GM12878 (cell line): ENCODE measurements around the gene PIPOX.

ENCODE experiments used
- EP300 ChIP-seq, 2 experiments: fragments of 150-350 bp in 1 of 2; IDR thresholded peaks; 2 replicates each; pipeline ENCODE4 v1.6.1; 2011 to 2012; ENCODE audit warnings: low read depth in 2 of 2, low read length in 2 of 2, borderline replicate concordance in 1 of 2, improper control_type of control experiment in 1 of 2, inconsistent platforms in 1 of 2; ENCODE audit not compliant: control insufficient read depth in 1 of 2
- HDAC2 ChIP-seq: fragments of 200-600 bp; sonication (generic); IDR thresholded peaks from 2 replicates; pipeline ENCODE4 v1.6.1; 2017
- HDAC6 ChIP-seq: fragments of 200-600 bp; sonication (generic); IDR thresholded peaks from one replicate; pipeline ENCODE4 v1.8.0; 2017; ENCODE audit warnings: antibody characterized with exemption; ENCODE audit not compliant: unreplicated experiment
- POLR2A ChIP-seq: IDR thresholded peaks from 2 replicates; pipeline ENCODE4 v1.6.1; 2011; ENCODE audit warnings: low read depth, mild to moderate bottlenecking, low read length
- POLR2AphosphoS5 ChIP-seq: IDR thresholded peaks from 2 replicates; pipeline ENCODE4 v1.6.1; 2011; ENCODE audit warnings: mild to moderate bottlenecking, low read length, inconsistent platforms
- TAF1 ChIP-seq: IDR thresholded peaks from 2 replicates; pipeline ENCODE4 v1.6.1; 2011; ENCODE audit warnings: mild to moderate bottlenecking, low read depth, low read length, borderline replicate concordance
- ZSCAN29 ChIP-seq: fragments of 450-650 bp; IDR thresholded peaks from 2 replicates; pipeline ENCODE4 v1.6.1; 2017; ENCODE audit warnings: mild to moderate bottlenecking, moderate library complexity
- TF ChIP-seq, protein P1 (sequence below), 3 experiments: IDR thresholded peaks in 2 of 3; conservative IDR thresholded peaks in 1 of 3; 2 replicates each; pipeline ENCODE4 v1.5.1; 2011; ENCODE audit warnings: low read depth in 3 of 3, low read length in 3 of 3, mild to moderate bottlenecking in 3 of 3, control low read depth in 2 of 3, moderate library complexity in 2 of 3, inconsistent platforms in 1 of 3, mixed read lengths in 1 of 3; ENCODE audit not compliant: control insufficient read depth in 2 of 3, insufficient read depth in 1 of 3; ENCODE audit errors: extremely low read depth in 1 of 3
- TF ChIP-seq, protein P2 (sequence below): fragments of 450-650 bp; IDR thresholded peaks from 2 replicates; pipeline ENCODE4 v1.6.1; 2016; ENCODE audit warnings: mild to moderate bottlenecking
- TF ChIP-seq, protein P3 (sequence below): IDR thresholded peaks from 2 replicates; pipeline ENCODE4 v1.6.1; 2012; ENCODE audit warnings: improper control_type of control experiment, low read depth, low read length; ENCODE audit not compliant: insufficient replicate concordance

DNA sequence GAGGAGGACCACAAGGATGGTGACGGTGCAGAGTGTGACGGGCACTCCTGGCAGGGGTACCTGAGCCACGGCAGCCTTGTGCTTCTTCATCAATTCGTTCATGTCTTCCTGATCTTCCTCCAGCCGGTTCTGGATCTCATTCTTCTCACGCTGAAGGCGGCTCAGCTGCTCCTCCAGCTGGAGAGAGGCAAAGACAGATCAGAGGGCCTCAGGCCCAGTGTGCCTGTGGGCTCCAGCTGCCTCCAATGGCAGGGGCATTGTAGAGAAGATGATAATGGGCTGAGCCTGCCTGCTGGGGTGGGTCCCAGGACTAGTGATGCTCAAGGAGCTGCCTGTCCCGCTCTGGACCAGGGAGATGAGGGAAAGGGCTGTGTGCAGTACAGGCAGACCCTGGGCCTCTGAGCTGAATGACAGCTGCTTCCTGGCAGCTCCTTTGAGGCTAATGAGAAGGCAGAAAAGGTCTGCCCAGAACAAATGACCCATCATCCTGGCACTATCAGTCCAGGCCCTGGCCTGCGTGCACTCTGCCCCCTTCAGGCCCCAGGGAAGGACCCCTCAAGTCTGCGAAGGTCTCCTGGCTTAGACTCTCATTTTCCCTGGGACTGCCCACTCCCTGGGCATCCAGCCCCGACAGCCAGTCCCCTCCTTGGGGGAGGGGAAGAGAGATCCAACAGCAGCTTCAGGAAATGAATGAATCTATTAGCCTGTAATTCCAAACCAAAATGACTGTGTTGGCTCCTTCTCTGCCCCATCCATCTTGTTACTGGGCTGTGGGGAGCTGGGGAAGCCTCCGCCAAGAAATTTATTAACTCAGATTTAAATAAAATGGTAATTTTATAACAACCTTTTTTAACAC, 48.0 kb downstream of the PIPOX start:
- no peak for TF ChIP-seq TAF1
- TF ChIP-seq, protein P1, sequence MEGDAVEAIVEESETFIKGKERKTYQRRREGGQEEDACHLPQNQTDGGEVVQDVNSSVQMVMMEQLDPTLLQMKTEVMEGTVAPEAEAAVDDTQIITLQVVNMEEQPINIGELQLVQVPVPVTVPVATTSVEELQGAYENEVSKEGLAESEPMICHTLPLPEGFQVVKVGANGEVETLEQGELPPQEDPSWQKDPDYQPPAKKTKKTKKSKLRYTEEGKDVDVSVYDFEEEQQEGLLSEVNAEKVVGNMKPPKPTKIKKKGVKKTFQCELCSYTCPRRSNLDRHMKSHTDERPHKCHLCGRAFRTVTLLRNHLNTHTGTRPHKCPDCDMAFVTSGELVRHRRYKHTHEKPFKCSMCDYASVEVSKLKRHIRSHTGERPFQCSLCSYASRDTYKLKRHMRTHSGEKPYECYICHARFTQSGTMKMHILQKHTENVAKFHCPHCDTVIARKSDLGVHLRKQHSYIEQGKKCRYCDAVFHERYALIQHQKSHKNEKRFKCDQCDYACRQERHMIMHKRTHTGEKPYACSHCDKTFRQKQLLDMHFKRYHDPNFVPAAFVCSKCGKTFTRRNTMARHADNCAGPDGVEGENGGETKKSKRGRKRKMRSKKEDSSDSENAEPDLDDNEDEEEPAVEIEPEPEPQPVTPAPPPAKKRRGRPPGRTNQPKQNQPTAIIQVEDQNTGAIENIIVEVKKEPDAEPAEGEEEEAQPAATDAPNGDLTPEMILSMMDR (IDR thresholded peaks at IDR 0.05 in 2 of 3, conservative IDR thresholded peaks at IDR 0.05 in 1 of 3; ENCODE audit: control insufficient read depth in 2 of 3, extremely low read depth in 1 of 3, insufficient read depth in 1 of 3, low read depth in 3 of 3, low read length in 3 of 3) = no peak
- TF ChIP-seq ZSCAN29 = no peak
- TF ChIP-seq POLR2A = no peak
- TF ChIP-seq, protein P2, sequence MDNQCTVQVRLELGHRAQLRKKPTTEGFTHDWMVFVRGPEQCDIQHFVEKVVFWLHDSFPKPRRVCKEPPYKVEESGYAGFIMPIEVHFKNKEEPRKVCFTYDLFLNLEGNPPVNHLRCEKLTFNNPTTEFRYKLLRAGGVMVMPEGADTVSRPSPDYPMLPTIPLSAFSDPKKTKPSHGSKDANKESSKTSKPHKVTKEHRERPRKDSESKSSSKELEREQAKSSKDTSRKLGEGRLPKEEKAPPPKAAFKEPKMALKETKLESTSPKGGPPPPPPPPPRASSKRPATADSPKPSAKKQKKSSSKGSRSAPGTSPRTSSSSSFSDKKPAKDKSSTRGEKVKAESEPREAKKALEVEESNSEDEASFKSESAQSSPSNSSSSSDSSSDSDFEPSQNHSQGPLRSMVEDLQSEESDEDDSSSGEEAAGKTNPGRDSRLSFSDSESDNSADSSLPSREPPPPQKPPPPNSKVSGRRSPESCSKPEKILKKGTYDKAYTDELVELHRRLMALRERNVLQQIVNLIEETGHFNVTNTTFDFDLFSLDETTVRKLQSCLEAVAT = no peak
- TF ChIP-seq POLR2AphosphoS5 = no peak
- TF ChIP-seq HDAC2 = no peak
- no peak for TF ChIP-seq HDAC6
- TF ChIP-seq, protein P3, sequence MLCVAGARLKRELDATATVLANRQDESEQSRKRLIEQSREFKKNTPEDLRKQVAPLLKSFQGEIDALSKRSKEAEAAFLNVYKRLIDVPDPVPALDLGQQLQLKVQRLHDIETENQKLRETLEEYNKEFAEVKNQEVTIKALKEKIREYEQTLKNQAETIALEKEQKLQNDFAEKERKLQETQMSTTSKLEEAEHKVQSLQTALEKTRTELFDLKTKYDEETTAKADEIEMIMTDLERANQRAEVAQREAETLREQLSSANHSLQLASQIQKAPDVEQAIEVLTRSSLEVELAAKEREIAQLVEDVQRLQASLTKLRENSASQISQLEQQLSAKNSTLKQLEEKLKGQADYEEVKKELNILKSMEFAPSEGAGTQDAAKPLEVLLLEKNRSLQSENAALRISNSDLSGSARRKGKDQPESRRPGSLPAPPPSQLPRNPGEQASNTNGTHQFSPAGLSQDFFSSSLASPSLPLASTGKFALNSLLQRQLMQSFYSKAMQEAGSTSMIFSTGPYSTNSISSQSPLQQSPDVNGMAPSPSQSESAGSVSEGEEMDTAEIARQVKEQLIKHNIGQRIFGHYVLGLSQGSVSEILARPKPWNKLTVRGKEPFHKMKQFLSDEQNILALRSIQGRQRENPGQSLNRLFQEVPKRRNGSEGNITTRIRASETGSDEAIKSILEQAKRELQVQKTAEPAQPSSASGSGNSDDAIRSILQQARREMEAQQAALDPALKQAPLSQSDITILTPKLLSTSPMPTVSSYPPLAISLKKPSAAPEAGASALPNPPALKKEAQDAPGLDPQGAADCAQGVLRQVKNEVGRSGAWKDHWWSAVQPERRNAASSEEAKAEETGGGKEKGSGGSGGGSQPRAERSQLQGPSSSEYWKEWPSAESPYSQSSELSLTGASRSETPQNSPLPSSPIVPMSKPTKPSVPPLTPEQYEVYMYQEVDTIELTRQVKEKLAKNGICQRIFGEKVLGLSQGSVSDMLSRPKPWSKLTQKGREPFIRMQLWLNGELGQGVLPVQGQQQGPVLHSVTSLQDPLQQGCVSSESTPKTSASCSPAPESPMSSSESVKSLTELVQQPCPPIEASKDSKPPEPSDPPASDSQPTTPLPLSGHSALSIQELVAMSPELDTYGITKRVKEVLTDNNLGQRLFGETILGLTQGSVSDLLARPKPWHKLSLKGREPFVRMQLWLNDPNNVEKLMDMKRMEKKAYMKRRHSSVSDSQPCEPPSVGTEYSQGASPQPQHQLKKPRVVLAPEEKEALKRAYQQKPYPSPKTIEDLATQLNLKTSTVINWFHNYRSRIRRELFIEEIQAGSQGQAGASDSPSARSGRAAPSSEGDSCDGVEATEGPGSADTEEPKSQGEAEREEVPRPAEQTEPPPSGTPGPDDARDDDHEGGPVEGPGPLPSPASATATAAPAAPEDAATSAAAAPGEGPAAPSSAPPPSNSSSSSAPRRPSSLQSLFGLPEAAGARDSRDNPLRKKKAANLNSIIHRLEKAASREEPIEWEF = no peak
- no peak for TF ChIP-seq EP300 (IDR thresholded peaks at IDR 0.05; ENCODE audit: borderline replicate concordance in 1 of 2, control insufficient read depth in 1 of 2, low read depth in 2 of 2, low read length in 2 of 2)
